ENCODE measurements around the gene NOX3.

Gene NOX3, protein sequence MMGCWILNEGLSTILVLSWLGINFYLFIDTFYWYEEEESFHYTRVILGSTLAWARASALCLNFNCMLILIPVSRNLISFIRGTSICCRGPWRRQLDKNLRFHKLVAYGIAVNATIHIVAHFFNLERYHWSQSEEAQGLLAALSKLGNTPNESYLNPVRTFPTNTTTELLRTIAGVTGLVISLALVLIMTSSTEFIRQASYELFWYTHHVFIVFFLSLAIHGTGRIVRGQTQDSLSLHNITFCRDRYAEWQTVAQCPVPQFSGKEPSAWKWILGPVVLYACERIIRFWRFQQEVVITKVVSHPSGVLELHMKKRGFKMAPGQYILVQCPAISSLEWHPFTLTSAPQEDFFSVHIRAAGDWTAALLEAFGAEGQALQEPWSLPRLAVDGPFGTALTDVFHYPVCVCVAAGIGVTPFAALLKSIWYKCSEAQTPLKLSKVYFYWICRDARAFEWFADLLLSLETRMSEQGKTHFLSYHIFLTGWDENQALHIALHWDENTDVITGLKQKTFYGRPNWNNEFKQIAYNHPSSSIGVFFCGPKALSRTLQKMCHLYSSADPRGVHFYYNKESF

DNA sequence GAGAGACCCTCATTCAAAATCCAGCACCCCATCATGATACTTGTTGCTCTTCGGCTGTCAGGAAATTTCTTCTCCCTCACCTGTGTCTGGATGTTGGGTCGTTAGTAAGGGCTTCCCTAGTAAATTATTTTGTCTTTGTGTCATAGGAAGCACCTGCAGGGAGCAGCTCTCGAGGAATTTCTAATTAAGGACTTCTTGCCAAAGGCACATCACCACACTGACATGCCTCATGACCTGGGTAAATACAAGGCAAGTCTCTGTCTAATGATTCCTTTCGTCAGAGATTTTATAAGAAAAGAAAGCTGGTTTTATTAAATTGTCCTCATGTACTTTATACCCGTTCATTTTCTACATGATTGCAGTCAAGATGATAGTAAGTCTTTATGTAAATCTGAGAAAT lies at the start of gene NOX3:
TSS of gene NOX3 (minus strand) at position 74 of the 400 bp plus-strand sequence. CDS start at position 35, 39 bp downstream.
- DNase-seq (ENCODE audit: low read depth, low spot score): no peak
- in situ Hi-C loops (cut with HindIII; ENCODE audit: low sequenced_read_pairs): no loop called here
- TF ChIP-seq, protein P1, sequence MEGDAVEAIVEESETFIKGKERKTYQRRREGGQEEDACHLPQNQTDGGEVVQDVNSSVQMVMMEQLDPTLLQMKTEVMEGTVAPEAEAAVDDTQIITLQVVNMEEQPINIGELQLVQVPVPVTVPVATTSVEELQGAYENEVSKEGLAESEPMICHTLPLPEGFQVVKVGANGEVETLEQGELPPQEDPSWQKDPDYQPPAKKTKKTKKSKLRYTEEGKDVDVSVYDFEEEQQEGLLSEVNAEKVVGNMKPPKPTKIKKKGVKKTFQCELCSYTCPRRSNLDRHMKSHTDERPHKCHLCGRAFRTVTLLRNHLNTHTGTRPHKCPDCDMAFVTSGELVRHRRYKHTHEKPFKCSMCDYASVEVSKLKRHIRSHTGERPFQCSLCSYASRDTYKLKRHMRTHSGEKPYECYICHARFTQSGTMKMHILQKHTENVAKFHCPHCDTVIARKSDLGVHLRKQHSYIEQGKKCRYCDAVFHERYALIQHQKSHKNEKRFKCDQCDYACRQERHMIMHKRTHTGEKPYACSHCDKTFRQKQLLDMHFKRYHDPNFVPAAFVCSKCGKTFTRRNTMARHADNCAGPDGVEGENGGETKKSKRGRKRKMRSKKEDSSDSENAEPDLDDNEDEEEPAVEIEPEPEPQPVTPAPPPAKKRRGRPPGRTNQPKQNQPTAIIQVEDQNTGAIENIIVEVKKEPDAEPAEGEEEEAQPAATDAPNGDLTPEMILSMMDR (IDR thresholded peaks at IDR 0.05; ENCODE audit: low read depth, low read length): no peak
- no peak within 1 kb of the TSS for H3K4me3 ChIP-seq (ENCODE audit: low read depth, low read length)

DNA sequence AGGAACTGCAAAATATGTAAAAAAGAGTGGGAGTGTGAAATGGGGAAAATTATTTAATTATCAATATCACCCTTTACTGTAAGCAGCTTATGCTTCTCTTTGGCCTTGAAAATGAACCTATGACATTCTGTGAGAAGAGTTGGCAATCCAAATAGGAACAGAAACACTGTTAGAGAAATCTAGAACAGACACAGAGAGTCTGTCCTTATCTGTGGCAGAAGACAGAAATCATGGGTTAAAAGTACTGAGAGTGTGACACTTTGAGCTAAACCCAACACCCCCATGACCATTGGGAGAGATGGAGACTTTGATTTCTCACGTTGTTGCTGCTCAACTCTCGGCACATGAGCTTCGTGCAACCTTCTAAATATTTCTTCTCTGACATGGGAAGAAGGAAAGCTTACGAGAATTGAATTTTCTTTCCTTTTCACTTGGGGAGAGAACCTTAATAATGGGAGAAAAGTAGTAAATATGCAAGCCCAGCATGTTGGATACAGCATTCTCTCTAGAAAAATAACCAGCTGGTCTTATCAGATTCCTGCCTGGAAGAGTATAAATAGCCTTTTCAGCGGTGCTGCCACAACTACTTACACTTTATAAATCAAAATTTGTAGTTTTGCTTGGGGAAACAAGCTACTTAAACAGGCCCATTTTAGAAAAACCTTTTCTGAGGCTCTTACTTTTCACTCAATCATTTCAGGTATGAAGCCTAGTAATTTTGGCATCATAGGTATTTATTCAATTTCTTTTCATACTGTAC lies 49.4 kb upstream of the NOX3 start:
- no peak for DNase-seq (ENCODE audit: low read depth, low spot score)
- no peak overlapping the region for H3K4me3 ChIP-seq (ENCODE audit: low read depth, low read length)
- TF ChIP-seq, protein P1 (IDR thresholded peaks at IDR 0.05; ENCODE audit: low read depth, low read length): no peak
- in situ Hi-C loops (cut with HindIII; ENCODE audit: low sequenced_read_pairs): no loop called here

DNA sequence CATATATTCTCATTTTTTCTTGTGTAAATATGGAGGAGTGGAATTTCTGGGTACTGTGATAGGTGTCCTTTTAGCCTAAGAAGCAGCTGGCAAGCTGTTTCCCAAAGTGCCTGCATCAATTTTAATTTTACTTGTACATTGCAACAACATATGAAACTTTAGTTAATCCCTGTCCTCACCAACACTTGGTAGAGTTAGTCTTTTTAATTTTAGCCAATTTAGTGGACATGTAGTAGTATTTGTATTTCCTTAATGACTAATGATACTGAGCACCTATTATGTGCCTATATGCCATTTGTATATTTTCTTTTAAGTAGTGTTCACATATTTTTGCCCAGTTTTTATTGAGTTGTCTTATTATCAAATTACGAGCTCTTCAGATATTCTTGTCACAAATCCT lies 46.8 kb upstream of the NOX3 start:
- no peak for DNase-seq (ENCODE audit: low read depth, low spot score)
- no peak overlapping the region for H3K4me3 ChIP-seq (ENCODE audit: low read depth, low read length)
- in situ Hi-C loops (cut with HindIII; ENCODE audit: low sequenced_read_pairs): no loop called here
- TF ChIP-seq, protein P1 (IDR thresholded peaks at IDR 0.05; ENCODE audit: low read depth, low read length): no peak

DNA sequence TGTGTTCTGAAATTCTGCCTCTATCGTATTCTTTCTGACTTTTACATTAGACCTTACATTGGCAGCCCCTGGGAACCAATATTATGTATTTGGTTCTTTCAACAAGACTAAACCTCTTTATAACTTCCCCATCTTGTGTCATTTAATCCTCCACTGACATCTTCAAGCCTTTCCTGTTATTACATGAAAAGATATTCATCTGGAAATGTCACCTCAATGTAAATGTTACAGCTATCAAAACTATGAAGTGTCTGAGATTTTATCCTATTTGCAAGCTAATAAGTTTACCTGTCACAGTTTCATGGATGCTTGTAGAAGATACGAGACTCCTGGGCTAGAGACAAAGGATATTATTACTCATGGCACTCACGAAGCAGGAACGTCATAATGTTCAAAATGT lies 43.9 kb upstream of the NOX3 start:
- no peak for DNase-seq (ENCODE audit: low read depth, low spot score)
- in situ Hi-C loops (cut with HindIII; ENCODE audit: low sequenced_read_pairs): no loop called here
- H3K4me3 ChIP-seq (ENCODE audit: low read depth, low read length): no peak overlapping the region
- TF ChIP-seq, protein P1 (IDR thresholded peaks at IDR 0.05; ENCODE audit: low read depth, low read length): no peak

DNA sequence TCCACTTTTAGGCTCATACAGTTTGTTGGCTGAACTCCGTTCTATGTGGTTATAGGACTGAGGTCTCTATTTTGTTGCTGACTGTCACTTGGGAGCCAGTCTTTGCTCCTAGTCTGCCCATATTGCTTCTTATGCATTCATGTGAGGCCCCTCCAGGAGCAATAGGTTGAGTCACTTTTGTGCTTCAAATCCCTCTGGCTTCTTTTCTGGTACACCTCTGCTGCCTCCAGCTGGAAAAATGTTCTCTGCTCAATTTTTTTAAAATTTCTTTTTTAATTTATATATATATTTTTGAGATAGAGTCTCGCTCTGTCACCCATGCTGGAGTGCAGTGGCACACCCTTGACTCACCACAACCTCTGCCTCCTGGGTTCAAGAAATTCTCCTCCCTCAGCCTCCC lies 42.7 kb upstream of the NOX3 start:
- in situ Hi-C loops (cut with HindIII; ENCODE audit: low sequenced_read_pairs): no loop called here

DNA sequence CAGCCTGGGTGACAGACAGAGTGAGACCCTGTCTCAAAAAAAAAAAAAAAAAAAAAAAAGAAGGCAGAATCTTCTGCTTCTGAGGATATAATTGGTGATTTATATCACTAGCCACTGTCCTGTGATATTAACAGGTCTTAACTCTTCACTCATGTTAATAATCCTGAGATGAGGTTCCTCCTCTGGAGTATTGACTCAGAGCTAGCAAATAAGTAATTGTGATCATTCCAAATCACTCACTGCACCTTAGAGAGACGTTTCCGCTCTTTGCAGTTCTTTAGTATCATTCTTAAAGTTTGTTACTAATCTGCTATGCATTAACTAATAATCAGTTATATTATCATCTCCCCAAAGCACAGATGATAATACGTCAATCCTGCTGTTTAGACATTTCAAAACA lies 41.6 kb upstream of the NOX3 start:
- TF ChIP-seq, protein P1 (IDR thresholded peaks at IDR 0.05; ENCODE audit: low read depth, low read length): no peak
- H3K4me3 ChIP-seq (ENCODE audit: low read depth, low read length): no peak overlapping the region
- in situ Hi-C loops (cut with HindIII; ENCODE audit: low sequenced_read_pairs): no loop called here
- DNase-seq (ENCODE audit: low read depth, low spot score): no peak

More for the DNA sequence above, 42.7 kb upstream of the NOX3 start:
- peak; percentile 30 for DNase-seq (ENCODE audit: low read depth, low spot score)
- no peak overlapping the region for H3K4me3 ChIP-seq (ENCODE audit: low read depth, low read length)
- TF ChIP-seq, protein P1 (IDR thresholded peaks at IDR 0.05; ENCODE audit: low read depth, low read length): no peak

All from astrocyte of the spinal cord (primary cell).